GM18867 (cell line): Measurements from ENCODE around the gene CLASP2.
A peak's percentile ranks its signal among the peaks of the same experiment; 100 is the strongest.

Experiments
- ATAC-seq: cut with Tn5 transposase; IDR thresholded peaks from one replicate; pipeline ENCODE4 v1.9.1; 2021; ENCODE audit warnings: mild to moderate bottlenecking, moderate library complexity; ENCODE audit not compliant: unreplicated experiment

Gene CLASP2

GRCh38 chr3:33639889-33640288, 78.2 kb downstream of the CLASP2 start:
- ATAC-seq, result peak; percentile 67

GRCh38 chr3:33637482-33637881, 80.6 kb downstream of the CLASP2 start:
- ATAC-seq, result no peak

- no peak for ATAC-seq
Observed at GRCh38 chr3:33636125-33636850, 81.8 kb downstream of the CLASP2 start.

DNA sequence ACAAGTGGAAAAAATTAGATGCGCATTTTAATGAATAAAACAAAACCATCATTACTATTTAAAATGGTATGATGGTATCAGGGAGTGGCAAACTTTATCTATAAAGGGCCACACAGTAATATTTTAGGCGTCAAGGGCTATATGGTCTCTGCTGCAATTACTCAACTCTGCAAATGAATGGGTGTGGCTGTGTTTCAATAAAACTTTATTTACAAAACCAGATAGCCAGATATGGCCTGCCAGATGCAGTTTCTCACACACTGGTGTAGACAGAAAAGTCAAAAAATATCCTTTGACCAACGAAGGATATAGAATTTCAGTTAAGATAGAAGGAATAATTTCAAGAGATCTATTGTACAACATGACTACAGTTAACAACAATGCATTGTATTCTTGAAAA, 83.8 kb downstream of the CLASP2 start:
- no peak for ATAC-seq

DNA sequence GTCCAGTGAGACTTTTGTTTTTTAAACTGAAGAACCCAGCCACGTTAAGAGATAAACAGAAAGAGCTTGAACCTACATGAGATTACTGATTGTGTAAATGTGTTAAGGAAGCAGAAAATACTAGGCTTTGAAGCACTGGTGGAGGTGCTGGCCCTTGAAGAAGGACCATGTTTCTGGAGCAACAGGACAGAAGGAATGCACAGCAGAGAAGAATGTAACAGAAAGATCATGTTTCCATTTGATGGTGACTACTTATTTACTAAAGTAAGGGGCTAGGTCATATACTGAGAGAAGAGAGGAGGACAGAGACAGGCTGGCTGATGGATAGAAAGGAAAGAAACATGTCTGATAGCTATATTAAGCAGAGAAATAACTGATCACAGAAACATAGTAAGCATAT, 88.8 kb downstream of the CLASP2 start:
- no peak for ATAC-seq

DNA sequence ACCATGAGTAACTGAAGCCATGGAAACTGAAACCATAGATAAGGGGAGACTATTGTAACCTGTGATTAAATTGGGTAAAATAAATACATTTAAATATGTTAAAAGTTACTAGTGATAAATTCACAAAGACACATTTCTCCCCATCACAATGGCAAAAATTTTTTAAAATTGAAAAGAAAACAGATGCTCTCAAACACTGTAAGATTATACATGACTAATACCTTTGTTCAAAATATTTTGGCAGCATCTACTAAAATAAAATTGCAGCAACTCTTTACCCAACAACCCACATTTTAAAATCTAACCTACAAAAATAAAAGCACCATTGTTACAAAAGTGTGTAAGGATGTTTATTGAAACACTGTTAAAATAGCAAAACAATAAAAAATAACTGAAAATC, 93.3 kb downstream of the CLASP2 start:
- no peak for ATAC-seq

- ATAC-seq, result no peak
Observed at GRCh38 chr3:33613041-33613440, 105.0 kb downstream of the CLASP2 start.

GRCh38 chr3:33612607-33613006, 105.4 kb downstream of the CLASP2 start:
- no peak for ATAC-seq

DNA sequence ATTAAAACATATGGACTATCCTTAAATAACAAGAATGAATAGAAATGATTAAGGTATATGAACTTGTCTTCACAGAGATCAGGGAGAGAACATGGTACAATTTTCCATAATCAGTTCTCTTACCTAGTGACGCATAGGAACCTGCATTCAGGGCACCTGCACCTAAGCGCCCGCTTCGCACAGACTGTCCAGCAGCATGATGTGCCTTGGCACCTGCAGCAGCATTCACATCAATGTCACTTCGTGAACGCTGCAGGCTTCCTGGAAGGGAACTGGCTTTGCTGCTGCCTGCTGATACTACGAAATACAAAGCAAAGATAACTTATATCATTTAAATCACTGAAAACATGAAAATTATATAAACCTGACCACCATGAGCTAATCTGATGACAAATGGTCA, 115.2 kb downstream of the CLASP2 start:
- ATAC-seq, result no peak

- ATAC-seq, result no peak
Observed at GRCh38 chr3:33597257-33597689, 120.8 kb downstream of the CLASP2 start.

- ATAC-seq, result no peak
Observed at GRCh38 chr3:33592999-33593398, 125.1 kb downstream of the CLASP2 start.

DNA sequence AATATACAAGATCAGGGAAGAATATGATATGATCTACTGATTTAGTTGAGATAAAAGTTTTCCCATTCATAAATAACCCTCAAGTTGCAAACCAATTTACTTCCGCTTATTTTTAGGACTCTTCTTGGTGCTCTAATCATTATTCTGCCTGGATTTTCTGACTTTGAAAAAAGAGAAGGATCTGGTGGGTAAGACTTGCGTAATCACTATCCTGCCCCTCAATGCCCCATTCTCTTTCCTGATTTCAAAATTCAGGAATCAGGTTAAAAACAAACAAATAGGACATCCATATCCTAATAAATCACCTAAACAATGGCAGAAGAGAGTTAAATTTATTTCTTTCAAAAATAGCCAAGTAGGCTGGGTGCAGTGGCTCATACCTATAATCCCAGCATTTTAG, 127.5 kb downstream of the CLASP2 start:
- ATAC-seq, result no peak

- no peak for ATAC-seq
Observed at GRCh38 chr3:33586402-33586801, 131.7 kb downstream of the CLASP2 start.

GRCh38 chr3:33582234-33582633, 135.8 kb downstream of the CLASP2 start:
- ATAC-seq, result no peak

DNA sequence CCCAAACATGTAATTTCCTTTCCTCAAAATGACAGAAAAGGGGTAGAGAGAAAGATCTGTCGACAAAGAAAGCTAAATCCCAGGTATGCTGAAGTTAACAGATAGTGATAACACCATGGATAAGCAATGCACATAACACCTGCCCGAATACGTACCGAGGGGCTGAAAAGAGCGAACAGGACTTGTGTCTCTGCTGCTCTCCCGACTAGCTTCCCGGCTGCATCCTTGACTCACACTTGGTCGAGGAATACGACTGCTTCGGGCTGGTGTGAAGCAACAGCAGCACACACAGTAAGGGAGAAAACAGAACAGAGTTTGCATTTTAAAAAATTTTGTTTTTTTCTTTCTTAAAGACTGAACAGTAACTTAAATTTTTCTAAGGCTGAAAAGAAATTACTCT, 136.4 kb downstream of the CLASP2 start:
- ATAC-seq, result no peak

DNA sequence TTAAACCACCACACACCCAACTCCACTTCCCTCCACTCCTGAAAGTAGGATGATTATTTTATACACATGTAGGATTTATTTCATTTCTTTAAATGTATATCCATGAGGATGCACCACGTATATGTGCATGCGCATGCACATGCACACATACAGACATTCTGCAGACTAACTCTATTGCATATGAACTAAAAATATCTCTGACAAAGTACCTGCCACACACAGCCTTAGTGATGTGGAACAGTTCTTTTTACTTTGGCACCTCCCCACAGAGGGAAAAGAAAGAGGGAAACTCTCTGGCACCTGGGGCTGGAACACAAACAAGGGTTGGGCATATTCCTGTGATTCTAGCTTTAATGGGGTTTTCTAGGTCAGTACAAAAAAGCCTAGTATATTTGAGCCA, 138.2 kb downstream of the CLASP2 start:
- no peak for ATAC-seq

GRCh38 chr3:33579178-33579510, 138.9 kb downstream of the CLASP2 start:
- no peak for ATAC-seq

DNA sequence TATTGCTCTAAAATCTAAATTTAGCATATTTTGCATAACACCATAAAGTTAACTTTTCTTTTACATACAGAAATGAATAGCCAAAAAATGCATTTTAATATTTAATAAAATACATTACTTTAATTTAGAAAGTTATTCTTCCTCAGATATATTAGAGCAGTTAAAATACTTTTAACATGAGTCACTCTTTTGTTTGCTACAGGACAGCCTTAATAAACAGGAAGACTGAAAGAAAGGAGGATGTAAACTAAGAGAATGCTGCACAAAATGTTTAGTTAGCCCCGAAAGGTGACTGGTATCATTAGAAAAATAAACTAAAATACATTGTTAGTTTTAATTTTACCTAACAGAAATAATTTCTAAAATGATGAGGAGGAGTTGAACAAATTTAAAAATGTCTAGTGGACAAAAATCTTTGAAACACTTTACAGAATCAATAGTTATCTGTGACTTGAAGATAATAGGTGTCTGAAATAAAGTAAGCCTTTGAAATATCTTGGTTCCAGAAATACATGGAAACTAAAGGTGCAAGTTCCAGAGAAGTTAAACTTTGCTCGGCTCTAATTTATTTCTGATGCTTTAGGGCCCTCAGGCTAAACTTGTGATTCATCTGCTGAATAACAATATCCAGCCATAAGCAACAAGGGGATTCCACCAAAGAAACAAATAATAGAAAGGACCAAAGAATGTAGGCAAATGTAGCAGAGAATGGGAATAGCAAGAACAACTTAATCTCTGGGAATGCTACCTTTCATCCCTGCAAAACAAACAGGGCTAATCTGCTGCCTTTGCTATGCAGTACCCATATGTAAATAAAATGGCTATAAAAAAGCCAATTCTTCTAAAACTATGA, 139.5 kb downstream of the CLASP2 start:
- no peak for ATAC-seq

GRCh38 chr3:33577588-33577987, 140.5 kb downstream of the CLASP2 start:
- ATAC-seq, result no peak

DNA sequence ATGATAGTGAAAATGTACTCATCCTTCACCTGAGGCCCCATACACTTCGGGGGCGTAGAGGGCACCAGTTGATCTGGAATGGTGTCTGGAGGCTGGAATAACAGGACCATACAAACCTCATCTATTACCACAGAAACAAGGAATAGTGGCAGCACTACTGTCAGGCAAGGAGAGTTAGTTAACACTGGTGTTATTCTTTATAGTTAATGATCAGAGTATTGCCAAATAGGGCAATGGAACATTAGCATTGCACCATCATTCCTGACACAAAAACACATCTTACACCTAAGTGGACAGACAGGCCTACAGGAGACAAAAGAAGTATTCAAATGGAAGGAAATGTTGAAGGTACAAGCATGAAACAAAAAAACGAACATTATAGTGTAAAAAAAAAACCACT, 140.9 kb downstream of the CLASP2 start:
- ATAC-seq, result no peak

DNA sequence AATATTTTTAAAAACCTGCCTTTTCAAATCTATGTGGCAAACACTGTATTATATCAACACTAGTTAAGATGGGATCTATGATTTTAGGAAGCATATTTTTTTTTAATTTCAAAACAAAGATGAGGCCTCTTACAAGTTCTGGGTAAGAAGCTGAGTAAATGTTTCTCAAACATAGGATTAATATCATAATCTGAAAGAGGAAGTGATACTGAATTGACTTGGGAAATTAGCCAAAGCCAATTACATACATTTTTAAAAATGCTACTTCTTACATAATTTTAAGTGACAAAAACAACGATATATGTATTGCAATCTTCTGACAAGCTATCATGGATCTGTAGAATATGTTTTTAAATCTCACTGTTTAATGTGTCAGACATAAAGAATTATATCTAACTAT, 142.7 kb downstream of the CLASP2 start:
- ATAC-seq, result no peak

GRCh38 chr3:33557829-33558228, 160.2 kb downstream of the CLASP2 start:
- no peak for ATAC-seq
